HL-60/S4 treated with retinoic acid at 250 ng/mL for 4 days and 3 days (cell line): ENCODE data around the gene PPFIBP2.

Experiments used
- in situ Hi-C: fragments of 300-500 bp; cut with MboI; formaldehyde crosslinking; loops from 2 replicates; pipeline ENCODE4 v1.7.0; 2022; ENCODE audit warnings: low sequenced_read_pairs

Gene PPFIBP2

GRCh38 chr11:7683571-7683970, 169.8 kb downstream of the PPFIBP2 start:
- in situ Hi-C loops = no loop called here

- in situ Hi-C loops = no loop called here
Measured at GRCh38 chr11:7686761-7687160, 173.0 kb downstream of the PPFIBP2 start.

DNA sequence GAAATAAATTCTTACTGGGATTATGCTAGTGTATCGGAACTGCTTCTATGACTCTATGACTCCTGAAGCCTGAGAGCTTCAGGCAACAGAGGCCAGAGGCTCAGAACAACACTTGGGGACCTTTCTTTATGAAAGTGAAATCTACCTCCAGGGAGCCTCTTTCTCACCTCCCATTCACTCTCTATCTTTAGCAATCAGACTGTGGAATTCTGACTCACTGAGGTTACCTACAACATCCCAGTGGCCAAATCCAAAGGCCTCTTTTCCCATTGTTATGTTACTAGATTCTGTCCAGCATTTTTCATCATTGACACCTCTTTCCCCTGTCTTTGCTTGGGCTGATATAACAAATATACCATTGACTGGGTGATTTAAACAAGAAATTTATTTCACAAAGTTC, 173.6 kb downstream of the PPFIBP2 start:
- in situ Hi-C loops = no loop called here

DNA sequence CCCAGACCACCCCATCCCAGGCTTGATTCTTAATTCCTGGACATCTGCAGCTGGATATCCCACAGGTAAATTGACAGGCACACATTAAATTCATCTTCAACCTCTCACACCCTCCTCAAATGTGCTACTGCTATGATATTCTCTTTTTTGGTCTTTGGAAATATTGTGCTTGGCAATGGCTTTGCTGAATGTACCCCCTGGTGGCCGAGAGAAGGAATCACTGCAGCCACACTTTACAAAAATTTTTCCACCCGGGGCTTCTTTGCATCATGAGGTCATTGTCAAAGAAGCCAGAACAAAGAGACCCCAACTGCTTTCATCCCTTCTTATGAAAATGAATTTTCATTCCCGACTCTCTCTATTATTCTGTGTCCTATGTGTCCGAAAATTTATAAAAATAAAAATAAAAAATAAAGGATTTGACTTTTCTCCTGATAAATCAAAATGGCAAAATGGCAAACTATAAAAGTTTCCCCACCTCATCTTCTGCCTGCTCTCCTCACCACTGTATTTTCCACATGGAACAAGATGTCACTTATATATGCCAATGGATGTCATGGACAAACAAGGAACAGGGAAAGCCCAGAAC, 174.5 kb downstream of the PPFIBP2 start:
- in situ Hi-C loops = no loop called here

- in situ Hi-C loops = no loop called here
Measured at GRCh38 chr11:7689239-7689638, 175.4 kb downstream of the PPFIBP2 start.

DNA sequence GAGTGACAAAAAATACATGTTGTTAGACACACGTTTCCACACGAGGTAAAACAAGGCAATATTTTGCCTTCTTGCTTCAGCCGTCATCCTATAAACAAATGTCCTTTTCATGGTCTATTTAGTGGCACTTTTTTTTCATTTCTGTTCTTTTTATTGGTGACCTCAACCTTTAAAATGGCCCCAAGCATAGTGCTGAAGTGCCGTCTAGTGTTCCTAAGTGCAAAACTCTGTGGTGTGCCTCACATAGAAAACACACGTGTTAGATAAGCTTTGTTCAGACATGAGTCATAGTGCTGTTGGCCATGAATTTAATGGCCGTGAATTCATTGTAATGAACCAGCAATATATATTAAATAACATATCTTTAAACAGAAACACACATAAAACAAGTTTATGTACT, 176.8 kb downstream of the PPFIBP2 start:
- in situ Hi-C loops = no loop called here

DNA sequence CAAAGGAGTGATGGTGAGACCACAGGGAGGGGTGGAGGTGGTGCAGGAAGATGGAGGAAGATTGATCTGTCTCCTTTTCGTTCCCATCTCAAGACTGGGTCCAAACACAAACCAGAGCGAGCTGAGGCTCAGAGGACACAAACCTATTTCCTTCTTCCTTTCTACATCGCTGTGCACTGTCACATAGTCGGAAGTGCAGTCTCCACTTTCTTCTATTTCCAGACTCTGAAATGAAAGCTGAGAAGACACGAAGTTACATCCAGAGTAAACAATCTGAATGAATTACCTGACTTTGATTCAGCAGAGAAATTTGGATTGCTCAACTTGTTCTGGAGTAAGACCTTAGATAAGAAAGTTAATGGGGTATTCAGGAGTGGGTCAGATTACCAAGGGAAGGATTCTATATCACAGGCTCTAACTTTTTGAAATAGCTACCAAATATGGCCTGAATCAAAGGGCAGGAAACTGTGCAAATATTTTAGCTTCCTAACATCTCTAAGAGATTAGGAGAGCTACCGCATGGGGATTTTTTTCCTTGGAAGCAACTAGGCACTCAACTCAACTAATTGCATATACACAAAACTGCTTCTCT, 178.1 kb downstream of the PPFIBP2 start:
- in situ Hi-C loops = no loop called here

DNA sequence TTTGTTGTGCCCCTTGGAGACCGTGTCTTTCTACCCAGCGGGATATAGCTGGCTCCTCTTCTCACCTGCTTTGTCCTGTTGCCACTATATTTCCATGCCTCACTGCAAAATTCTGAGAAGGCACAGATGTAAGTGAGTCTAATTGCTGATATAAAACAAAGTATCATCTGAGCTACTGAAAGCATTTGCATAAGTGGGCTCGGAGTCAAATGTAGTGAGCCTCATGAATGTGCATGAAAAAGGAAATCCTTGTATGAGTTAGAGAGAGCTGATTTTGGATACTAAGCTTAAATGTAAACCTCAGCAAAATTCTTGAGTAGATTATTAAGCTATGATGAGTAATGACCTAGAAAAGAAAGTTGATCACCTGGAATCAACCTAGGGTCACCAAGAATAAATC, 178.6 kb downstream of the PPFIBP2 start:
- in situ Hi-C loops = no loop called here

- in situ Hi-C loops = no loop called here
Measured at GRCh38 chr11:7694235-7694634, 180.4 kb downstream of the PPFIBP2 start.

GRCh38 chr11:7696424-7696823, 182.6 kb downstream of the PPFIBP2 start:
- in situ Hi-C loops = no loop called here
